Fibroblast of skin of left quadriceps (primary cell): ENCODE measurements around the gene ARMC2.

Experiments
- DNase-seq, 2 experiments: peaks; one replicate each; pipeline ENCODE4 v3.0.0-alpha.2; 2013; ENCODE audit warnings: low read depth in 2 of 2

The ARMC2 gene

DNA sequence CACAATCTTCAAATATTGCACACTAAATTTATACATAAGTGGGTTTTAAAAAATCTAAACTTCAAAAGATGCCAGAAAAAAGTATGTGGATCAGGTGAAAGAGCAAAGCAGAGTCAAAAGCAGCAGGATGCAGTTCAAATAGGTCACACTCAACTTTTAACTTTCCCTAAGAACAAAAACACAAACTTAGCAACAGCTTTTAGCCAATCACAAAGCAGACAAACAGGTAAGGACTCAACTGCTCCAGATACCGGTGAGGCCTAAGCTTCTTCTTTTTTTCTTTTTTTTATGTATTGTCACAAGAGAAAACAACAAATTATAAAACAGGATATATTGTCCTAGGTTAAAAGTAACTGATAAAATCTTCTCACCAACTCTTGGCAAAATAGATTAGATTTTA lies 171.7 kb downstream of the ARMC2 start:
- no peak for DNase-seq

DNA sequence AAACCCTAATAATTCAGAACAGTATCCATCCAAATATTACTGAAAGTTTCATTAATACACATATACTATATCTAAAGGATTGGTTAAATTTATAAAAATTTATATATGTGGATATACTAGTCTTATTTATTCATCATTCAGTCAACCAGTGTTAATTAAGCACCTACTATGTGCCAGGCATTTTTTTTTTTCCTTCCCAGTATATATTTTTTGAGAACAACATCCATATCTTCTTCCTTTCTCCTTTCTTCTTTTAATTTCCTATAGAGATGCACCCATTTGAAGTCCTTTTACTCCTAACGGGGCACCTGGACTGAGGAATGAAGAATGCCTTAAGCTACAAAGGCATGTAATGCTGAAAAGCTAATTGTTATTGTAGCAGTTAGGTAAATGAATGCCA lies 173.6 kb downstream of the ARMC2 start:
- DNase-seq, result no peak

DNA sequence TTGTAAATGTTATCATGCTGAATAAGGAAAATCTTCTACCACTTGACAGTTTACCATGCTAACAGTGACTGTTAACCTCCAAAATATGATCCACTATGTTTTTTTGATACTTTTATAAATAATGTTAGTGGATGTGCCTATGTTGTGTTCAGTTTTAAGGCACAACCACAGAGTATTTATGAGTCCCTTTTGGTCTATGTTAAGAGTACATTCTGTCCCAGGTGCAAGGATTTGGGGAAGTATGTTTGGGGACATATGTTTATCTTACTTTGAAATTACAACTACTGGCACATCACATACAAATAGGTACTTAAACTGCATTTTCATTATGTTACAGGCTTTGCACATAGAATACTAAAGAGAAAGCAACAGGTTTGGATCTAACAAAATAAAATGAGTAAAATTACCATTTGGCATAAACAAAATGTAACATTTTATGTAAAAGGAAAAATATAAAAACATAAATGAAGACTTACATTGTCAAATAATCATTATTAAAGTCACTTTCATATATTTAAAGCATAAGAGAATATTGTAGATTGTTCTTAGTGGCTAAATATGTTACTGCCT lies 175.2 kb downstream of the ARMC2 start:
- no peak for DNase-seq
